Testis (tissue), 3 donors: Measurements from ENCODE around the gene SIAH1. TPM values are rescaled to one million over a fixed set of nuclear protein-coding genes. Genes with fewer than 3 reads are reported as not detected.

Source experiments
- DNase-seq: peaks from one replicate; pipeline ENCODE4 v3.0.0-alpha.2; 2019
- H3K27ac ChIP-seq, 2 donors: fragments of 200-600 bp; sonication (generic); one replicate each; pipeline ENCODE4 v1.5.1; 2019
- H3K27me3 ChIP-seq: fragments of 200-600 bp; sonication (generic); one replicate; pipeline ENCODE4 v1.5.1; 2019
- H3K36me3 ChIP-seq: fragments of 200-600 bp; sonication (generic); one replicate; pipeline ENCODE4 v1.5.1; 2017; ENCODE audit warnings: low read depth; ENCODE audit errors: missing control alignments
- H3K4me1 ChIP-seq: fragments of 200-600 bp; sonication (generic); one replicate; pipeline ENCODE4 v1.5.1; 2019
- H3K4me3 ChIP-seq, 2 donors: fragments of 200-600 bp; sonication (generic); one replicate each; pipeline ENCODE4 v1.5.1; 2017 to 2019
- H3K9me3 ChIP-seq: fragments of 200-600 bp; sonication (generic); one replicate; pipeline ENCODE4 v1.5.1; 2017
- CTCF ChIP-seq, 3 experiments: fragments of 450-650 bp in 2 of 3; fragments of 200-600 bp in 1 of 3; sonication (generic) in 1 of 3; IDR thresholded peaks; one replicate each; pipeline ENCODE4 v1.5.1; 2016 to 2019; ENCODE audit warnings: antibody characterized with exemption in 3 of 3, mild to moderate bottlenecking in 2 of 3, moderate library complexity in 1 of 3
- POLR2A ChIP-seq: fragments of 450-650 bp; IDR thresholded peaks from one replicate; pipeline ENCODE4 v1.6.1; 2017; ENCODE audit warnings: antibody characterized with exemption, mild to moderate bottlenecking, moderate library complexity
- WGBS, 2 donors: methylation state at CpG; one replicate each; pipeline ENCODE4 v1.1.5; 2018; 5-methylcytosine and 5-hydroxymethylcytosine counted together
- intact Hi-C: fragments of 100-400 bp; cut with DNase I; formaldehyde crosslinking; loops from one replicate; pipeline ENCODE4 v1.15.1; 2023; ENCODE audit warnings: low total_unique reads
- polyA plus RNA-seq: library from polyadenylated mRNA; stranded (reverse); fragments of 350-450 nt; fragmentation: Illumina TruSeq; extraction: RNeasy Lipid Tissue Mini Kit (QIAGEN cat#74804); gene quantifications from one replicate; pipeline ENCODE4 v1.2.3, GENCODE V29; 2014; ENCODE audit warnings: low read depth, low replicate concordance; ENCODE audit not compliant: insufficient read depth
- total RNA-seq, 2 donors: library from RNA; depleted of rRNA; stranded (reverse); fragments of >200 nt; gene quantifications; one replicate each; pipeline ENCODE4 v1.2.3, GENCODE V29; 2016

The SIAH1 gene
- total and polyA plus RNA-seq, 3 donors from 2014 or later, result 48.2 to 60.3 (median 53.7) TPM

GRCh38 chr16:48350736-48351135, 34.5 kb downstream of the SIAH1 start:
- 77 to 81% methylated on average over 3 of the region's 3 CpGs for WGBS, 2 donors

GRCh38 chr16:48347980-48348379, 37.2 kb downstream of the SIAH1 start:
- TF ChIP-seq CTCF (IDR thresholded peaks at IDR 0.05), result no peak
- TF ChIP-seq POLR2A, result no peak
- 89 to 94% methylated on average over 4 of the region's 4 CpGs for WGBS, 2 donors
- intact Hi-C loops, result no loop called here
- no peaks in the 10 kb centered on the region for H3K4me1 ChIP-seq
- H3K4me3 ChIP-seq, result no peak overlapping the region
- H3K36me3 ChIP-seq, result no peaks in the 10 kb centered on the region
- H3K27ac ChIP-seq, result no peak overlapping the region
- H3K9me3 ChIP-seq, result no peaks in the 10 kb centered on the region
- no peaks in the 10 kb centered on the region for H3K27me3 ChIP-seq
- DNase-seq, result no peak

More at GRCh38 chr16:48350736-48351135, 34.5 kb downstream of the SIAH1 start:
- no peaks in the 10 kb centered on the region for H3K36me3 ChIP-seq
- no peaks in the 10 kb centered on the region for H3K27me3 ChIP-seq
- TF ChIP-seq POLR2A (no peak), CTCF (IDR thresholded peaks at IDR 0.05) (no peak)
- no peak overlapping the region for H3K4me3 ChIP-seq
- no peaks in the 10 kb centered on the region for H3K4me1 ChIP-seq
- H3K27ac ChIP-seq, result no peak overlapping the region
- H3K9me3 ChIP-seq, result no peaks in the 10 kb centered on the region
- intact Hi-C loops, result loop anchor here (10.0 kb wide), 1 partner anchor 274 kb away; no protein-coding TSS in a partner anchor
- no peak for DNase-seq

- Histone ChIP-seq H3K9me3 (no peaks in the 10 kb centered on the region), H3K27me3 (no peaks in the 10 kb centered on the region), H3K36me3 (no peaks in the 10 kb centered on the region), H3K4me3 (no peak overlapping the region), H3K27ac (no peak overlapping the region), H3K4me1 (no peaks in the 10 kb centered on the region)
- TF ChIP-seq CTCF (IDR thresholded peaks at IDR 0.05) (no peak), POLR2A (no peak)
- 94 to 96% methylated on average over 19 to 20 of the region's 20 CpGs for WGBS, 2 donors
- intact Hi-C loops, result no loop called here
- DNase-seq, result no peak
These were observed 37.9 kb downstream of the SIAH1 start for GRCh38 chr16:48347191-48347865.

- Histone ChIP-seq H3K9me3 (no peaks in the 10 kb centered on the region), H3K4me1 (no peaks in the 10 kb centered on the region), H3K4me3 (no peak overlapping the region), H3K36me3 (no peaks in the 10 kb centered on the region), H3K27ac (no peak overlapping the region), H3K27me3 (no peaks in the 10 kb centered on the region)
- no peak for DNase-seq
- intact Hi-C loops, result no loop called here
- WGBS, 2 donors, result 86 to 95% methylated on average over 2 of the region's 2 CpGs
- no peak for TF ChIP-seq POLR2A
These were observed 42.6 kb downstream of the SIAH1 start for GRCh38 chr16:48342591-48342990.

- H3K27ac ChIP-seq, result no peak overlapping the region
- H3K4me1 ChIP-seq, result no peaks in the 10 kb centered on the region
- intact Hi-C loops, result no loop called here
- no peaks in the 10 kb centered on the region for H3K9me3 ChIP-seq
- no peak for DNase-seq
- 88 to 93% methylated on average over 1 of the region's 1 CpG for whole genome bisulfite sequencing, 2 donors
- TF ChIP-seq CTCF (IDR thresholded peaks at IDR 0.05), result no peak
- TF ChIP-seq POLR2A, result no peak
- H3K36me3 ChIP-seq, result no peaks in the 10 kb centered on the region
- H3K27me3 ChIP-seq, result no peaks in the 10 kb centered on the region
- H3K4me3 ChIP-seq, result no peak overlapping the region
These were observed 45.2 kb downstream of the SIAH1 start for GRCh38 chr16:48340054-48340453.
